CD4-positive, alpha-beta T cell treated with Interleukin-4 for 4 hours (primary cell): ENCODE data around the gene INCA1.
A peak's percentile ranks its signal among the peaks of the same experiment; 100 is the strongest.

ENCODE experiments used
- DNase-seq: peaks from one replicate; pipeline ENCODE4 v3.0.0-alpha.2; 2020

INCA1 gene

DNA sequence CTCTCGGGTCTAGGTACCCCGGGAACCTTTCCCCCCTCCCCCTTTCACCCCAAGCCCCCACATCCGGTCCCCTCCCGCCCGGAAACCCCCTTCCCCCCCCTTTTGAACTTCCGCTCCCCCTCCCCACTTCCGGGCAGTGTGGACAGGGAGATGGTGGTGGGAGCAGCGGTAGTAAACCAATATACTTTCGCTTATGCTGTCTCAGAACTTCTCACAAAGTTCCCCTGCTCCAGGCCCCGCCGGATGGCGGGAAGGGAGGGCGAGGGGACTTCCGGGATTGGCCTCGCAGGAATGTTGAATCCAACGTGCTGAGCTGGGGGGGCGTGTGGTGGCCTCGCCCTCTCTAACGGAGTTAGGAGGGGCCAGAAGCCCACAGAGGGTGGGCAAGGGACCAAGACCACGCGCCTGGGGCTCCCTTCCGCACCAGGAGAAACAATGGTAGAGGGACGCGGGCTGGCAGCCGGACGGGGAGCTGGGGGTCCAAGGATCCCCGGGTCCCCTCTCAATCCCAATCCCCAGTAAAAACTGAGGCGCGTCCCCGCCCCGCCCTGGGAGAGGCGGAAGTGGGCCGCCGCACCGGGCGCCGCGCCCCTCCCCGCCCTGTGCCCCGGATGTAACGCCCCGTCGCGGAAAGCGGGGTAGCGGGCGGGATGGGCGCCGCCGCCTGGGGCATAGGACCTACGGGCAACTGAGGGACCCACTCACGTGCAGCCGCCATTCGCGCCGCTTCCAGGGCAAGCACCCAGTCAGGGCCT lies 49.7 kb downstream of the INCA1 start:
- peak; percentile 55 for DNase-seq

DNA sequence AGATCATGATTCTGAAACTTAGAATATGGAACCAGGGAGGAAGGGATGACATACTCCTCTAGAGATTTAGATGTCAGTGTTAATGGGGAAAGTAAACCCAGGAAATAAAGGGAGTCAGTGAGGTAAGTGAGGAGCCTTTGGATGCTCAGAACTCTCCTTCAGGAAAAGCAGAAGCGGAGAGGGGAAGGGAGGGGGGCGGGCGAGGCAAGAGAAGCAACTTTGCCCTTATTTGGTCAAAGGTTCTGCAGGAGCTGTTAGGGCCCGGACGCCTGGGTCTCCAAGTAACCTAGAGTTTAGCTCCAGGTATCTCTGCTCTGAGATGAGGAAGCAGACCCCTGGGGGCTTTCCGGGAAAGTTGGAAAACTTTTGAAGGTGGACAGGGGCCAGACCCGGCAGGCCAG lies 50.3 kb downstream of the INCA1 start:
- DNase-seq, result no peak

DNA sequence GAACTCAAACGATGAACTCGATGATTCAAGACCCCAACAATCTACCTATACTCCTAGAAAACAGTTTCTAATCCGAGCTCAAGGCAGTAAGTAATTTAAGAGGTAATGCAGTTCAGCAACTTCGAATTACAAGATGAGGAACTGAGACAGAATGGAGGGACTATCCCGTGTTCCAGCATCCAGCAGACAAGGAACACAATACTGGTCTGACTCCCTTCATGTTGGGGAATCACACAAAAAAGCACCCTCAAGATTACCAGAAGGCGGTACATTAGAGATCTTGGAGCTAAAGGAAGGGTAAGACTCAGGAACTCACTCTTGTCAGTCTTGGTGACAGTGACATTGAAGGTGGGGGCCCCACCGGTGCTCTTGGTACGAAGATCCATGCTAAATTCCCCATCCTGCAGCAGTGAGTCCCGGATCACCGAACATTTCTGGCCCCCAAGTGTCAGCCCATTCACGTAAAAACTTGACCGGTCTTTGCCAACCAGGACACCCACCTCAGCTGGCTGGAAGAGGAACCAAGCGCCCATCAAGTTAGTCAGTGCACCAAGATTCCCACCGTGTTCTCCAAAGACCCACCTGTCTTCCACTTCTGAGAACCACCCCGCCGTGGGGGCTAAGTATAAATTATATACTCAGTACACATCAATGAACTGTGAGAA lies 50.9 kb downstream of the INCA1 start:
- no peak for DNase-seq

DNA sequence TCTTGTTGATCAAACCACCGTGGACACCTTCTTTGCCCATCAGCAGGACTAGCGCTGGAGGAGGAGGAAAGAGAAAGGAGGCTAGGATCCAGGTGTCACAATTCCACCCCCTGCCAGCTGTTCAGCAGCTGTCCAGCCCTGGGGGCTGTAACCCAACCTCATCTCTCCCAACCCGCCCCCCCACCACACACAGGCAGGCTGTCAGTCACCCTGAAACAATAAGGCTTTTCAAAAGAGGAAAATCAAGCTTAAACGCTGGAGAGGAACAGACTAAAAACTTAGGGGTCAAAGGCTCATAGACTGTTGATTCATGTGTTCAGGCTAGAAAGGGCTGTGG lies 51.4 kb downstream of the INCA1 start:
- DNase-seq, result no peak

DNA sequence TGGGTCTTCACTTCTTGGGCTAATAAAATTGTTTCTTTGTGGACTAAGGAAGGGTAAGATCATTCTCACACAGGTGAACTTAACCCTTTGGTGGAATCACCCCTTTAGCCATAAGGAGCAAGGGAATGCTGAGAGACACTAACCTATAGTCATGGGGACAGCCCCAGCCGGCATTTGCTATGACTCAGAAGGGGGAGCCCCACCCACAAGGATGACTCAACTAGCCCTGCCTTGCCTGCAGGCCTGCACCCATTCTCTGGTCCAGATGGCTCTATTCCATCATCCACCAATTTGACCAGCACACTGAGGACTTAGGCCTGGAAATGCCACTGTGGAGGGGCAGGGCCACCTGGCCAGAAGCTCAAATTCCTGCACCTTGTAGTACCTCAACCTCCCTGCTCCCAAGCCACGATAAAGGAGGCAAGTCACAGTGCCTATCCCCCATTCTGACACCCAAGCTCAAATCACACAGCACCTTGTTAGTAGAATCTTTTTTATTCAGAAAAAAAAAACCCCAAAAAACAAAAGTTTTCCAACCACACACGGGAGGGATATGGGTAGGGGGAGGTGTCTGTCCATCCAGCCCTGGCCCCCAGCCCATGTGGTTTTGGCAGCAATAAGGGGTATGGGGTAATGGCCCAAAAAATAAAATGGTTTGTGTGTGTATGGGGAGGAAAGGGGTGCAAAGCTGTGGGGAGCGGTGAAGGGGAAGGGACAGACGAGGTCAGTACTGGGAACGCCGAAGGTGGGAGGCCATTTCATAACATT lies 52.0 kb downstream of the INCA1 start:
- peak; percentile 88 for DNase-seq

DNA sequence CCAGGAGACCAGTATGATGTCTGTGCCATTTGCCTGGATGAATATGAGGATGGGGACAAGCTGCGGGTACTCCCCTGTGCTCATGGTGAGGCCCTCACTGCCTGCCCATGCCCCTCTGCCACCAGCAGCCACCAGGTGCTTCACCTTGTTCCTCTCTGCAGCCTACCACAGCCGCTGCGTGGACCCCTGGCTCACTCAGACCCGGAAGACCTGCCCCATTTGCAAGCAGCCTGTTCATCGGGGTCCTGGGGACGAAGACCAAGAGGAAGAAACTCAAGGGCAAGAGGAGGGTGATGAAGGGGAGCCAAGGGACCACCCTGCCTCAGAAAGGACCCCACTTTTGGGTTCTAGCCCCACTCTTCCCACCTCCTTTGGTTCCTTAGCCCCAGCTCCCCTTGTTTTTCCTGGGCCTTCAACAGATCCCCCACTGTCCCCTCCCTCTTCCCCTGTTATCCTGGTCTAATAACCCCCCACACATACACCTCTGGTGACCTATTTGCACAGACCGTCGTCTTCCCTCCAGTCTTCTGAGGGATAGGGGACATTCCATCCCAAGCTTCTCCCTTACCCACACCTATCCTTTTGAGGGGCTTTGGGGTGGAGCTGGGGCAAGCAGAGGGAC lies 52.7 kb downstream of the INCA1 start:
- DNase-seq, result no peak

DNA sequence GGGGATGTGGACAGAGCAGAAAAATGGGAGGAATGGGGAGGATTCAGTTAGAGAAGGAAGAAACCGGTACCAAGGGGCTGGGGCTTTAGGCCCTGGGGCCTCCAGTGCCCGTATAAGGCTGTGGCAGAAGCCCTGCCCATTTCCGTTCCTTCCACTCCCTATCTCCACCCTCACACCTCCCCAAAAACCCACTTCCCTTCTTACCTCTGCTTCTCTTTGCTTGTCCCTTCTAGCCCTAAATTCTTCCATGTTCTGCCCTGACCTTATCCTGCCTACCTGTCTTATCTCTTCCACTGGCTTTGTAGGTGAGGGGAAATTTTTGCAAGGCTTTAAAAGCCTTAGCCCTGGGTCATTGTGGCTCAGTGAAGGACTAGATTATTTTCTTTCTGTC lies 53.2 kb downstream of the INCA1 start:
- peak; percentile 64 for DNase-seq

DNA sequence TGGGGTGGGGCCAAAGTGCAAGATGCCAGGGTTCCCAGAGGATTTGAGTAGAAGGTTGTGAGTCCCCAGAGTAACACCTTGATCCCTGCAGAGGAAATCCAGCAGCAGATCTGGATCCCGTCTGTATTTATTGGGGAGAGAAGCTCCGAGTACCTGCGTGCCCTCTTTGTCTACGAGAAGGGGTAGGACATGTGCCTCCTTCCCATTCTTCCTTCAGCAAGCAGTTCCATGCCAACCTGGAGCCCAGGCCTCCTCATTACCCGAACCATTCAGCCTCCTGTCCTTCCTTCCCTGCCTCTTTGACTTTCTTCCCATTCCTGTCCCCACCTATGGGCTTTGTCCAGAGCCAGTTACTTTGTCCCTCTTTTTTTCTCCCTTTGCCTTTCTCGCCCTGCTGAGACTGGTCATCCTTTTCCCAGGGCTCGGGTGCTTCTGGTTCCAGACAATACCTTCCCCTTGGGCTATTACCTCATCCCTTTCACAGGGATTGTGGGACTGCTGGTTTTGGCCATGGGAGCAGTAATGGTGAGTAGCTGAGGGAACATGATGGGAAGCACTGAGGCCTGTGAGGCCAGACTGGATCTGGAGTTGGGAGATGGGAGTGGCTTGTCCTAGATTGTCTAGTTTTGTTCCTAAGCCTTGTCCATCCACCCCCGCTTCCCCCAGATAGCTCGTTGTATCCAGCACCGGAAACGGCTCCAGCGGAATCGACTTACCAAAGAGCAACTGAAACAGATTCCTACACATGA lies 54.4 kb downstream of the INCA1 start:
- DNase-seq, result no peak

DNA sequence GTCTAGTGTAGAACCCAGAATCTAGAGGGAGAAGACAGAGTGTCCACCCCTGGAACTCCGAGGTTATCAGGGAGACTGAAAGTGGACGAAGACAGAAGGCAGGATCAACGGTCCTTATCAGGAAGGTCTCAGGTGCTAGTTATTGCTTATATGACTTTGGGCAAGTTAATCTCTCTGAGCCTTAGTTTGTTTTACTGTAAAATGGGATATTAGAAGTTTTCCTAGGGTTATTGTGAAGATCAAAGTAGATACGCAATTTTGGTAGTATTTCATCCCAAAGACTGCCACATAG lies 56.1 kb downstream of the INCA1 start:
- DNase-seq, result no peak

DNA sequence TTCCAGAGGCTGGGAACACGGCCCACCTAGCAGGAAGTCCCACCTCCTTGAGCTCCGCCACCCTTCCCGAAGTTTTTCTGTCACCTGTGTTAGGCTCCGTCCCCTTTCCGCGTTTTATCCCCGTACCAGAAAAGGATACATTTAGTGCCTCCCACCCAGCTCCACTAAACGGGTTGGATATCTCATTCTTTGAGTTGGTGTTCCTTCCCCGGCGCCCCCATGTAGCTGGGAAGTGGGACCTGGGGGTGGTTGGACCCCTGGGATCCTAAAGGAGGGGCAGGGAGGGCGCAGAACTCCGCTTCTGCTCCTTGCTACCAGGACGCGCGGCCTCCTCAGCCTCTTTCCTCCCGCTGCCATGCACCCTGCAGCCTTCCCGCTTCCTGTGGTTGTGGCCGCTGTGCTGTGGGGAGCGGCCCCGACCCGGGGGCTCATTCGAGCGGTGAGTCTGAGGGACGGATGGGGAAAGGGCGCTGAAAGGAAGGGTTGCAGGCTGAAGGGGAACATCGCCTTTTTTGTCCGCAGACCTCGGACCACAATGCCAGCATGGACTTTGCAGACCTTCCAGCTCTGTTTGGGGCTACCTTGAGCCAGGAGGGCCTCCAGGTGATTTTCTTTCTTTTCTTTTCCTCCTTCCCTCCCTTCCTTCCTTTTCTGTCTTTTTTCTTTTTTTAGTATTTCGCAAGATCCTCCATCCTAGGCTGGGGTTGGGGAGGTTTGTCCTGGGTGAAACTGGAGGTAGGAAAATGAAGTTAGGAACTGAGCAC lies 56.6 kb downstream of the INCA1 start:
- DNase-seq, result peak; percentile 29

DNA sequence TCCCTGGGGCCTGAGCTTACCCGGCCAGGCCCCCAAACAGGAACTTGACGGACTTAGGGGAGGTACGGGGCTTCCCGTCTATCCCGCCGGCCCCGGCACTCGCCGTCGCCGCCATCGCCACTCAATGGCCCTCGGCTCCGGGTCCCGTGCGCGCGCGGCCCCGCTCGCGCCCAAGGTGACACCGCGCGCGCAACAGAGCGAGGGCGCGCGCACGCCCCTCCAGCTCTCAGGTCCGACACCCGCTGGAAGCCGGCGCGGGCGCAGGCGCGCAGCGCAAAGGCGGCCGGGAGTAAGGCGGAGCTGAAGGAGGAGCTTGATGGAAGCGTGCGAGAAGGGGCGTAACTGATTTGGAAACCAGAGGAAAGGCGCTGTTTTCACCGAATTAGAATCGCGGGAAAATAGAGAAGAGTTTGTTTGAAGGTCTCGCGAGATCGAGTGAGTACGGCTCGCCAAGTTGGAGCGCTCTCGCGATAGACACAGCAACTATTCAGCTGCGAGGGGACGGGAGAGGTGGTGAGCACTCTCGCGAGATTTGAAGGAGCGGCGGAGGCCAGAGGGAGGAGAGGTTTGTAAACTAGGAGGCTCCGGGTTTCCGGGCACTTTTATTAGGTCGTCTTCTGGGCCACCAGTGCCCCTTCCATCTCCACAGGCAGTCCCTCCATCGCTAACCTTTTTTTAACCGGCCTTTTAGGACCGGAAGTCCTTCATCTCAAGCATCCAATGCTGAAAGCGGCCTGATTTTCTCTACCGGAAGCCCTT lies 57.3 kb downstream of the INCA1 start, which contains the start of the genes RNF167 and SLC25A11:
Gene RNF167, plus strand, starts transcription at position 473 of the 759 bp plus-strand sequence. CDS start 642 bp downstream, outside the sequence.
Gene SLC25A11, minus strand, starts transcription at position 251 of the 759 bp plus-strand sequence. Its CDS starts 136 bp downstream, at position 115.
- DNase-seq, result peak; percentile 100

DNA sequence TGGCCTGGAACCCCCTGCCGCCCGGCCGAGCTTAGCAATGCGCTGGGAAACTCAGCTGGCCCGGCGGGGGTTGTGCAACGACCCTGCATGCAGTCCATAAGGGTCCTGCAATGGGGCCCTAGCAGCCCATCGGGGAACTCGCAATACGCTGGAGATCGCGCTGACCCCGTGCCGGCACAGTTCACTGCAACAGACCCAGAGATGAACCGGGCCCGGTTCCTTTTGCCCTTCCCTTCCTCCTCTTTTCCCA lies 57.9 kb downstream of the INCA1 start:
- no peak for DNase-seq

DNA sequence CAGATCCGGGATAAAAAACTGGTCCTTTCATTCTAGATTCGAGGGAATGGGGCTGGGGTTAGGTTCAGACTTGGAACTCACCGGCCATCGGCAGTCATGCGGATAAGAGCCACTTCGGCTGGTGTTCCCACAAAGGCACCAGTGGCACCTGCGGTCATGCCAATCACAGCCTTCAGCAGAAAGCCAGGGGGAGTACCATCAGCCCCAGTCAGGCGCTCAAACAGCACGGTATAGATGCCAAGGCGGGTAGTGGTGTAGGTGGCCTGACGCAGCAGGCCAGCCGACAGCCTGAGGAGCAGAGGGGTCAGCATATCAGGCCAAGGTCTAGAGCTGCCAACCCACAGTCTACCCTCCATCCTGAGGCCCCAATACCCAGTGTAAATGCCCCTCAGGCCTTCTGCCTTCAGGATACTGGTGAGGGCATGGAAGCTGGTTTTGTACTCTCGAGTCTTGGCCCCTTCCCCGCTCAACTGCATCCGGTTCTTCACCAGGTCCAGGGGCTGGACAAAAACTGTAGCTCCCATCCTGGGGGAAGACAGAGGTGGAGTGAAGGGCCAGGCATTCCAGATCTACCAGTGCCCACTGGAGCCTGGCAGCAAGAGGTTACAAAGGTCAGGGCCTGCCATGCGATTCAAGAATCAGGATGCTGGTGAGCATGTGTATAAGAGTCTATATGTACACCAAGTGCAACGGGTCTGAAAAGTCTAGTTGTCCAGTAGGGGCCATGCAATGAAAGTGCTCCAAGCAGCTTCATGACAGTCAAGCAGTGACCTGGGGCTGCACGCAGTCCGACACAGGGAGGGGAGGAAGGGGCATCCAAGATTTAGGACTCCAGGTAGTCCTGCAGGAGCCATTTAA lies 58.4 kb downstream of the INCA1 start:
- no peak for DNase-seq
